ENCODE data around the gene MRTFB.

The MRTFB gene

GRCh38 chr16:14102925-14103720 lies 32.0 kb downstream of the MRTFB start:
- H3K9ac ChIP-seq (ENCODE audit: low read length), result no peak overlapping the region
- no peak overlapping the region for H3K4me2 ChIP-seq (ENCODE audit: low read length)
- H4K5ac ChIP-seq (ENCODE audit: low read length), result no peak overlapping the region
- no peak overlapping the region for H4K8ac ChIP-seq (ENCODE audit: low read depth, low read length)
- no peak overlapping the region for H2AK5ac ChIP-seq (ENCODE audit: low read length)
- H3K18ac ChIP-seq (ENCODE audit: low read length), result no peak overlapping the region
- H3K56ac ChIP-seq (ENCODE audit: low read length), result no peak overlapping the region
- peaks cover 8% of the 10 kb centered on the region for H3K79me2 ChIP-seq (ENCODE audit: control insufficient read depth, insufficient read depth, low read length)
- no peak for DNase-seq
- WGBS (ENCODE audit: extremely low coverage, insufficient coverage, low lambda C conversion rate), result no CpG with 5 or more reads among the region's 2 CpGs
- H3K4me3 ChIP-seq (ENCODE audit: low read length), result no peak overlapping the region
- H2BK120ac ChIP-seq (ENCODE audit: low read depth, low read length), result no peak overlapping the region
- no peak overlapping the region for H3K4ac ChIP-seq (ENCODE audit: low read depth, low read length)
- peaks cover 17% of the 10 kb centered on the region for H3K79me1 ChIP-seq (ENCODE audit: low read length)
- no peaks in the 10 kb centered on the region for H3K36me3 ChIP-seq (ENCODE audit: control insufficient read depth, insufficient read depth, low read length)
- no peak overlapping the region for H2BK5ac ChIP-seq (ENCODE audit: low read length)
- no peak overlapping the region for H3K27ac ChIP-seq (ENCODE audit: low read depth, low read length)
- no peaks in the 10 kb centered on the region for H3K4me1 ChIP-seq (ENCODE audit: control insufficient read depth, low read depth, low read length)
- H3K27me3 ChIP-seq (ENCODE audit: insufficient read depth, low read length, poor library complexity), result no peaks in the 10 kb centered on the region
- H3K23ac ChIP-seq (ENCODE audit: low read length), result no peak overlapping the region
- H2BK15ac ChIP-seq (replicated peaks; ENCODE audit: low read depth), result no peak overlapping the region

DNA sequence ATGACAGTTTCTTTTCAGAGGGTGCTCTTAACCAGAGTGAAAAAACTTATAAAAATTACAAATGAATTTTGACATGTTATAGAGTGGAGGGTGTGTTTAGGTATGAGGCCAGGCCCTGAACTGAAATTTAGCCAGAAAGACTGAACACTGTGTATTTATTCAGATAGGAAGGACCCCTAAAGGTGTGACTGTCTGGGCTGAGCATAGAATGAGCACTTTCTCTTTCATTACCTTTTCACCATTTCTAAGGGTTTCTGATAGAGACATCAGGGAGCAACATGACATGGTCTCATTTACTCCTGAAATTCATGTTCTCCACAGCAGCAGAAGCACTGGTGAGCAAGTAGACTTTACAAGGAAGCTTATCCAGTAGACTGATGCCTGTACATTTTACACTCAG lies 32.9 kb downstream of the MRTFB start:
- no peak overlapping the region for H3K18ac ChIP-seq (ENCODE audit: low read length)
- H3K9ac ChIP-seq (ENCODE audit: low read length), result no peak overlapping the region
- H3K4me2 ChIP-seq (ENCODE audit: low read length), result no peak overlapping the region
- no peak overlapping the region for H3K4ac ChIP-seq (ENCODE audit: low read depth, low read length)
- no peaks in the 10 kb centered on the region for H3K4me1 ChIP-seq (ENCODE audit: control insufficient read depth, low read depth, low read length)
- H3K56ac ChIP-seq (ENCODE audit: low read length), result no peak overlapping the region
- no peaks in the 10 kb centered on the region for H3K27me3 ChIP-seq (ENCODE audit: insufficient read depth, low read length, poor library complexity)
- H2BK120ac ChIP-seq (ENCODE audit: low read depth, low read length), result no peak overlapping the region
- H3K4me3 ChIP-seq (ENCODE audit: low read length), result no peak overlapping the region
- no peak overlapping the region for H2BK15ac ChIP-seq (replicated peaks; ENCODE audit: low read depth)
- H3K23ac ChIP-seq (ENCODE audit: low read length), result no peak overlapping the region
- peaks cover 18% of the 10 kb centered on the region for H3K79me1 ChIP-seq (ENCODE audit: low read length)
- H2AK5ac ChIP-seq (ENCODE audit: low read length), result no peak overlapping the region
- no peak overlapping the region for H4K8ac ChIP-seq (ENCODE audit: low read depth, low read length)
- peaks cover 8% of the 10 kb centered on the region for H3K79me2 ChIP-seq (ENCODE audit: control insufficient read depth, insufficient read depth, low read length)
- no peak overlapping the region for H2BK5ac ChIP-seq (ENCODE audit: low read length)
- no peak overlapping the region for H3K27ac ChIP-seq (ENCODE audit: low read depth, low read length)
- no peak for DNase-seq
- no peak overlapping the region for H4K5ac ChIP-seq (ENCODE audit: low read length)
- H3K36me3 ChIP-seq (ENCODE audit: control insufficient read depth, insufficient read depth, low read length), result no peaks in the 10 kb centered on the region

DNA sequence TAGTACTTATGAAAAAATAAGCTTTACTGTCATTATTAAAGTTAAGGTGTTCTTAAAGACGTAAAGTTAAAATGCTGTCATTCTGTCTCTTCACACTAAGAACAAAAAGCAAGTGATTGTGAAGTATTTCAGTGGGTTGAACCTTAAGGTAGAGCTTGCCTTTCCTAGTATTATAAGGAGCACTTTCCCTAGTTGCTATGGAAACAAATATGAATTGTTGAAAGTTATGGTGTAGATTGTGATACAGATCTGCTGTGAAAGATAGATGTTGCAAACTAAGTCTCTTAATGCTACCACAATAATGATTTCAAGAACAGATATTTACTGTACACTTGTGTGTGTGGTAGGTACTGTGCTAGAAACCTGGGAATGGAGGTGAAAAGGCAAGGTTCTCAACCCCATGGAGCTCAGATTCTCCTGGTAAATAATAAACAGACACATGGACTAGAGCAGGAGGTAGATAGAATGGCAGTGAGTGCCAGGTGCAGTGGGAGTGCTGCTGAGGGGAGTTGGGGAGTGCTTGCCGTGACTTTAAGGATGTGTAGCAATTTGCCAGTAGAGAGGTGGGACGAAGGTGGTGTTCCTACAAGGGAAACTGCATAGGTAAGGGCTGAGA lies 34.7 kb downstream of the MRTFB start:
- Histone ChIP-seq H2BK120ac (ENCODE audit: low read depth, low read length) (no peak overlapping the region), H2BK15ac (replicated peaks; ENCODE audit: low read depth) (no peak overlapping the region), H2BK5ac (ENCODE audit: low read length) (no peak overlapping the region), H3K27me3 (ENCODE audit: insufficient read depth, low read length, poor library complexity) (no peaks in the 10 kb centered on the region), H3K56ac (ENCODE audit: low read length) (no peak overlapping the region), H4K8ac (ENCODE audit: low read depth, low read length) (no peak overlapping the region), H3K9ac (ENCODE audit: low read length) (no peak overlapping the region), H3K79me2 (ENCODE audit: control insufficient read depth, insufficient read depth, low read length) (peaks cover 8% of the 10 kb centered on the region), H3K4me2 (ENCODE audit: low read length) (no peak overlapping the region), H3K4ac (ENCODE audit: low read depth, low read length) (no peak overlapping the region), H2AK5ac (ENCODE audit: low read length) (no peak overlapping the region), H3K4me3 (ENCODE audit: low read length) (no peak overlapping the region), H3K36me3 (ENCODE audit: control insufficient read depth, insufficient read depth, low read length) (no peaks in the 10 kb centered on the region), H4K5ac (ENCODE audit: low read length) (no peak overlapping the region), H3K27ac (ENCODE audit: low read depth, low read length) (no peak overlapping the region), H3K79me1 (ENCODE audit: low read length) (peaks cover 18% of the 10 kb centered on the region), H3K18ac (ENCODE audit: low read length) (no peak overlapping the region), H3K23ac (ENCODE audit: low read length) (no peak overlapping the region), H3K4me1 (ENCODE audit: control insufficient read depth, low read depth, low read length) (no peaks in the 10 kb centered on the region)
- DNase-seq, result no peak
- no CpG with 5 or more reads among the region's 3 CpGs for WGBS (ENCODE audit: extremely low coverage, insufficient coverage, low lambda C conversion rate)

DNA sequence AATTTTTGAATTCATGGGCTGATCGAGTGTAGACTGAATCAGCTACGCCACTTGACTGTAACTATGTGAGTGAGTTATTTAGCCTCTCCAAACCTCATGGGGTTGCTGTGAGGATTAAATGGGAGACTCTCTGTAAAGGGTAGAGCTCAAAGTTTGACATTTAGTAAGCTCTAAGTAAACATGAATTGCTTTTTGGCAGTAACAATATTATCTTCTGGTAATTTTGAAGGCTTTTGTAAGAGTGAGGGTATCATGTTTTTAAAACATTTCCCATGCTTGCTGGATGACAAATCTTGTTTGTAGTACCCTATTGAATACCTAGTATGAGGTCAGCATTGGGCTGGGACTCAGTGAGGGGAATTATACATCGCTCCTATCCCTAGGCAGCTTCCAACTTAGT lies 35.3 kb downstream of the MRTFB start:
- no peak overlapping the region for H3K27ac ChIP-seq (ENCODE audit: low read depth, low read length)
- H4K5ac ChIP-seq (ENCODE audit: low read length), result no peak overlapping the region
- no peaks in the 10 kb centered on the region for H3K4me1 ChIP-seq (ENCODE audit: control insufficient read depth, low read depth, low read length)
- no peak overlapping the region for H3K18ac ChIP-seq (ENCODE audit: low read length)
- no peak overlapping the region for H3K23ac ChIP-seq (ENCODE audit: low read length)
- H2BK15ac ChIP-seq (replicated peaks; ENCODE audit: low read depth), result no peak overlapping the region
- H3K79me2 ChIP-seq (ENCODE audit: control insufficient read depth, insufficient read depth, low read length), result peaks cover 8% of the 10 kb centered on the region
- no peak overlapping the region for H2BK120ac ChIP-seq (ENCODE audit: low read depth, low read length)
- H3K4me3 ChIP-seq (ENCODE audit: low read length), result no peak overlapping the region
- no peaks in the 10 kb centered on the region for H3K36me3 ChIP-seq (ENCODE audit: control insufficient read depth, insufficient read depth, low read length)
- peaks cover 18% of the 10 kb centered on the region for H3K79me1 ChIP-seq (ENCODE audit: low read length)
- H3K4me2 ChIP-seq (ENCODE audit: low read length), result no peak overlapping the region
- no peak for DNase-seq
- H4K8ac ChIP-seq (ENCODE audit: low read depth, low read length), result no peak overlapping the region
- H3K4ac ChIP-seq (ENCODE audit: low read depth, low read length), result no peak overlapping the region
- no peak overlapping the region for H3K9ac ChIP-seq (ENCODE audit: low read length)
- H2BK5ac ChIP-seq (ENCODE audit: low read length), result no peak overlapping the region
- no CpG with 5 or more reads among the region's 3 CpGs for WGBS (ENCODE audit: extremely low coverage, insufficient coverage, low lambda C conversion rate)
- H3K56ac ChIP-seq (ENCODE audit: low read length), result no peak overlapping the region
- H3K27me3 ChIP-seq (ENCODE audit: insufficient read depth, low read length, poor library complexity), result no peaks in the 10 kb centered on the region
- no peak overlapping the region for H2AK5ac ChIP-seq (ENCODE audit: low read length)

GRCh38 chr16:14106961-14107360 lies 35.8 kb downstream of the MRTFB start:
- H3K27ac ChIP-seq (ENCODE audit: low read depth, low read length), result no peak overlapping the region
- WGBS (ENCODE audit: extremely low coverage, insufficient coverage, low lambda C conversion rate), result no CpG with 5 or more reads among the region's 8 CpGs
- no peak overlapping the region for H4K5ac ChIP-seq (ENCODE audit: low read length)
- H3K9ac ChIP-seq (ENCODE audit: low read length), result no peak overlapping the region
- no peaks in the 10 kb centered on the region for H3K36me3 ChIP-seq (ENCODE audit: control insufficient read depth, insufficient read depth, low read length)
- no peak overlapping the region for H3K18ac ChIP-seq (ENCODE audit: low read length)
- no peak overlapping the region for H4K8ac ChIP-seq (ENCODE audit: low read depth, low read length)
- H3K27me3 ChIP-seq (ENCODE audit: insufficient read depth, low read length, poor library complexity), result no peaks in the 10 kb centered on the region
- H3K4ac ChIP-seq (ENCODE audit: low read depth, low read length), result no peak overlapping the region
- no peak overlapping the region for H3K23ac ChIP-seq (ENCODE audit: low read length)
- H2BK120ac ChIP-seq (ENCODE audit: low read depth, low read length), result no peak overlapping the region
- H3K4me3 ChIP-seq (ENCODE audit: low read length), result no peak overlapping the region
- no peak for DNase-seq
- peaks cover 21% of the 10 kb centered on the region for H3K79me1 ChIP-seq (ENCODE audit: low read length)
- H2BK15ac ChIP-seq (replicated peaks; ENCODE audit: low read depth), result no peak overlapping the region
- H3K4me2 ChIP-seq (ENCODE audit: low read length), result no peak overlapping the region
- no peak overlapping the region for H3K56ac ChIP-seq (ENCODE audit: low read length)
- H2BK5ac ChIP-seq (ENCODE audit: low read length), result no peak overlapping the region
- H2AK5ac ChIP-seq (ENCODE audit: low read length), result no peak overlapping the region
- H3K4me1 ChIP-seq (ENCODE audit: control insufficient read depth, low read depth, low read length), result no peaks in the 10 kb centered on the region
- H3K79me2 ChIP-seq (ENCODE audit: control insufficient read depth, insufficient read depth, low read length), result peaks cover 8% of the 10 kb centered on the region
